Mesendoderm (in vitro differentiated cells): Measurements from ENCODE around the gene TOMT.

ENCODE experiments used
- DNase-seq: peaks from one replicate; pipeline ENCODE4 v3.0.0; 2013
- H2AK5ac ChIP-seq: 2 replicates; pipeline ENCODE4 v1.6.1; 2013; ENCODE audit warnings: low read length, inconsistent platforms
- H2BK120ac ChIP-seq: 2 replicates; pipeline ENCODE4 v1.6.1; 2013; ENCODE audit warnings: low read depth, mild to moderate bottlenecking, low read length, moderate library complexity, mixed read lengths
- H2BK15ac ChIP-seq: replicated peaks from 2 replicates; pipeline ENCODE4 v1.6.1; 2013; ENCODE audit warnings: low read depth, mild to moderate bottlenecking, moderate library complexity
- H2BK5ac ChIP-seq: 2 replicates; pipeline ENCODE4 v1.6.1; 2013; ENCODE audit warnings: low read length, inconsistent platforms
- H3K18ac ChIP-seq: 2 replicates; pipeline ENCODE4 v1.6.1; 2013; ENCODE audit warnings: mild to moderate bottlenecking, low read length, mixed read lengths
- H3K23ac ChIP-seq: one replicate; pipeline ENCODE4 v1.6.1; 2013; ENCODE audit warnings: low read length
- H3K27ac ChIP-seq: 2 replicates; pipeline ENCODE4 v1.5.1; 2013; ENCODE audit warnings: low read depth, mild to moderate bottlenecking, inconsistent platforms, low read length, moderate library complexity
- H3K27me3 ChIP-seq: 2 replicates; pipeline ENCODE4 v1.6.1; 2013; ENCODE audit warnings: low read length, control low read depth, mild to moderate bottlenecking, inconsistent platforms; ENCODE audit not compliant: insufficient read depth, poor library complexity
- H3K36me3 ChIP-seq: 2 replicates; pipeline ENCODE4 v1.6.1; 2013; ENCODE audit warnings: low read length, inconsistent platforms; ENCODE audit not compliant: control insufficient read depth, insufficient read depth
- H3K4ac ChIP-seq: one replicate; pipeline ENCODE4 v1.6.1; 2013; ENCODE audit warnings: low read depth, mild to moderate bottlenecking, low read length, moderate library complexity
- H3K4me1 ChIP-seq: 2 replicates; pipeline ENCODE4 v1.6.1; 2013; ENCODE audit warnings: low read depth, low read length, inconsistent platforms; ENCODE audit not compliant: control insufficient read depth
- H3K4me2 ChIP-seq: 2 replicates; pipeline ENCODE4 v1.6.1; 2013; ENCODE audit warnings: low read length
- H3K4me3 ChIP-seq: 2 replicates; pipeline ENCODE4 v1.5.1; 2013; ENCODE audit warnings: mild to moderate bottlenecking, low read length
- H3K56ac ChIP-seq: one replicate; pipeline ENCODE4 v1.6.1; 2013; ENCODE audit warnings: low read length
- H3K79me1 ChIP-seq: 2 replicates; pipeline ENCODE4 v1.6.1; 2013; ENCODE audit warnings: low read length, inconsistent platforms
- H3K79me2 ChIP-seq: 2 replicates; pipeline ENCODE4 v1.6.1; 2013; ENCODE audit warnings: mild to moderate bottlenecking, low read length; ENCODE audit not compliant: control insufficient read depth, insufficient read depth
- H3K9ac ChIP-seq: 2 replicates; pipeline ENCODE4 v1.6.1; 2013; ENCODE audit warnings: low read length, inconsistent platforms
- H4K5ac ChIP-seq: one replicate; pipeline ENCODE4 v1.6.1; 2013; ENCODE audit warnings: low read length
- H4K8ac ChIP-seq: one replicate; pipeline ENCODE4 v1.6.1; 2013; ENCODE audit warnings: low read depth, mild to moderate bottlenecking, control low read depth, low read length, moderate library complexity
- WGBS: extraction: QIAGEN DNeasy Blood & Tissue Kit; methylation state at CpG from one replicate; pipeline ENCODE4 v1.1.7; 2013; ENCODE audit warnings: low lambda C conversion rate, missing lambda C conversion rate; ENCODE audit not compliant: insufficient coverage; ENCODE audit errors: extremely low coverage; 5-methylcytosine and 5-hydroxymethylcytosine counted together

The TOMT gene

DNA sequence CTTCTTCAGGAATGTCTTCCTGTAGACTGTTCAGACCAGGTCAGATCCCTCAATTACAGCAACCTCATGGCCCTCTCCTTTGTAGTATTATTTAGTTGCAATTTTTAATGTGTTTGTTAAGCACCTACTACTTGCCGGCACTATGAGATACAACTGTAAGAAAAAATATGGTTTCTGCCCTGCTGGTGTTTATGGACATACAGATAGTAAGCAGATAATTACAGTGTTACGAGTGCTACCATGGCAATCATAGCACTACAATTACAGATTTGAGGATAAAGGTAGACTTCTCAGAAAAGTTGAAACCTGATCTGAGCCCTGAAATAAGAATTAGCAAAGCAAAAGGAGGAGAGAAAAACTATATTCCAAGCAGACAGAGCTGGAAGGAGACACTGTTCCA, 22.3 kb upstream of the TOMT start:
- H3K23ac ChIP-seq = no peak overlapping the region
- peaks cover 16% of the 10 kb centered on the region for H3K79me2 ChIP-seq
- H3K27me3 ChIP-seq = no peaks in the 10 kb centered on the region
- WGBS = no CpG with 5 or more reads among the region's 2 CpGs
- no peak for DNase-seq
- H3K79me1 ChIP-seq = peaks cover 3% of the 10 kb centered on the region
- H2BK5ac ChIP-seq = no peak overlapping the region
- H3K9ac ChIP-seq = no peak overlapping the region
- no peaks in the 10 kb centered on the region for H3K4me1 ChIP-seq
- H3K4me3 ChIP-seq = no peak overlapping the region
- no peak overlapping the region for H3K27ac ChIP-seq
- no peak overlapping the region for H3K4ac ChIP-seq
- no peak overlapping the region for H4K8ac ChIP-seq
- H3K56ac ChIP-seq = no peak overlapping the region
- no peak overlapping the region for H4K5ac ChIP-seq
- H2BK15ac ChIP-seq = no peak overlapping the region
- no peak overlapping the region for H2AK5ac ChIP-seq
- no peak overlapping the region for H3K18ac ChIP-seq
- no peak overlapping the region for H3K4me2 ChIP-seq
- H2BK120ac ChIP-seq = no peak overlapping the region
- H3K36me3 ChIP-seq = no peaks in the 10 kb centered on the region

DNA sequence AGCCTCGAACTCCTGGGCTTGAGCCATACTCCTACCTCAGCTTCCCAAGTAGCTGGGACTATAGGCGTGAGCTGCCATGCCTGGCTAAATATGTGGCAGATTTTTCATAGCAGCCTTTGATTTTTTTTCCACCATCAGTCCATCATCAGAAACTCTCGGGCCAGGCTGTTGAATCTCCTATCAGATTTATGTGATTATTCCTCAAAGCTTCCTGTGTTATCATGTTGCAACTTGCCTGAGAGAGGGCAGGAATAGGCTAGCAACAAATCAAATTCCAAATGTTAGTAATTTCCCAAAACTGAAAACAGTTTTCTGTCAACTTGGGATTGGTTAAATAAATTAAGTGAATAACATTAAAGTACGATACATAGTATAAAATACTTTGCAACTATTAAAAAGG, 21.6 kb upstream of the TOMT start:
- peaks cover 3% of the 10 kb centered on the region for H3K79me1 ChIP-seq
- H3K9ac ChIP-seq = no peak overlapping the region
- no peak for DNase-seq

DNA sequence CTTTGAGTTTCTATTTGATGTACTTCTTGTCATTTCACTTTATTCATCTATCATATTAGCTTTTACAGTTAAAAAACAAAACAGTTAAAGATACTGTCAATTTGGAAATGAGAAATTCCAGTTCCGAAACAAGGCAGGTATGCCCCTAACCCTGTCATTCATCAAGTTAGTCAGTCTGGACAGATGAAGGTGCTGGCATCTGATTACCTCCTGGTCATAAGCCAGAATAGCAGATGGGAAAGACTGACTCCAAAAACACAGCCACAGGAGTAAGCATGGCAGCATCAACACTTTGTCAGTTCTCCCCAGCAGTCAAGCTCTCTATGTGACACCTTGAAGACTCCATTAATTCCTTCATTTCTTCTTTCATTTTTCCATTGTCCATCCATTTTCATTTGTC, 20.8 kb upstream of the TOMT start:
- Histone ChIP-seq H3K79me2 (peaks cover under 1% of the 10 kb centered on the region), H2BK5ac (no peak overlapping the region), H3K27me3 (no peaks in the 10 kb centered on the region), H2BK120ac (no peak overlapping the region), H3K4ac (no peak overlapping the region), H3K56ac (no peak overlapping the region), H3K27ac (no peak overlapping the region), H3K9ac (no peak overlapping the region), H3K36me3 (no peaks in the 10 kb centered on the region), H3K23ac (no peak overlapping the region), H4K8ac (no peak overlapping the region), H4K5ac (no peak overlapping the region), H3K79me1 (no peaks in the 10 kb centered on the region), H2BK15ac (no peak overlapping the region), H3K4me2 (no peak overlapping the region), H3K4me3 (no peak overlapping the region), H3K4me1 (peaks cover 4% of the 10 kb centered on the region), H3K18ac (no peak overlapping the region), H2AK5ac (no peak overlapping the region)
- no CpG with 5 or more reads among the region's 1 CpG for WGBS
- no peak for DNase-seq

More for the DNA sequence above, 21.6 kb upstream of the TOMT start:
- H3K18ac ChIP-seq = no peak overlapping the region
- no peak overlapping the region for H3K4ac ChIP-seq
- H3K79me2 ChIP-seq = peaks cover 9% of the 10 kb centered on the region
- H3K4me3 ChIP-seq = no peak overlapping the region
- H4K5ac ChIP-seq = no peak overlapping the region
- no peak overlapping the region for H3K4me2 ChIP-seq
- H2BK15ac ChIP-seq = no peak overlapping the region
- no peaks in the 10 kb centered on the region for H3K27me3 ChIP-seq
- H2AK5ac ChIP-seq = no peak overlapping the region
- no peak overlapping the region for H3K56ac ChIP-seq
- no peak overlapping the region for H3K27ac ChIP-seq
- peaks cover 4% of the 10 kb centered on the region for H3K4me1 ChIP-seq
- no peak overlapping the region for H3K23ac ChIP-seq
- no peaks in the 10 kb centered on the region for H3K36me3 ChIP-seq
- WGBS = no CpG with 5 or more reads among the region's 4 CpGs
- no peak overlapping the region for H2BK120ac ChIP-seq
- no peak overlapping the region for H2BK5ac ChIP-seq
- no peak overlapping the region for H4K8ac ChIP-seq

DNA sequence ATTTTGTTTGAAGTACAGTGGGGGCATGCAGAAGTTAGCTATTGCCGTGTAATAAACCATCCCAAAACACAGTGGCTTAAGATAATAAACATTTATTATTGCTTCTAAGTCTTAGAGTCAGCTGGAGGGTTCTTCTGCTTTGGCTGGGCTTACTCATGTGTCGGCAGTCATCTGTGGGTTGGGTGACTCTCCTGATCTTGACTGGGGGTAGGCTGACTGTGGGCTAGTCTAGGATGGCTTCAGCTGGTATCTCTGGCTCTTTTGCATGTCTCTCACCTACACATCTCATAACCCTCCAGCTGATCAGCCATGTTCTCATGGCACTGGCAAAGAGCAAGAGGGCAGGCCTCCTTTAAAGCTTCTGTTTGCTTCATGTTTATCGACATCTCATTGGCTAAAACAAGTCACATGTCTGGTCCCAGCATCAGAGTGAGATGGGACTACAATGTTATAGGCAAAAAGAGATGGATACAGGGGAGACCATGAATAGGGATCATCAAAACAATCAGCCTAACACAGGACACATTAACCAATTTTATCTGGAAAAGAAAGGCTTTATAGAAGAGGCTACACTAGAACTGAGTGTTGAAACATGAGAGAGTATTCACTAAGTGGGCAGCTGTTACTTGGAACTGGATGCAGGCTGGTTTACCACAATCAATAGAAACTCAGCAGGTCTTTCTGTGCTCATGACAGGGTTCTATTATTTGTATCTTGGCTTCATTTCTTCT, 19.9 kb upstream of the TOMT start:
- Histone ChIP-seq H3K79me1 (no peaks in the 10 kb centered on the region), H3K18ac (no peak overlapping the region), H4K5ac (no peak overlapping the region), H3K4me3 (no peak overlapping the region), H3K27me3 (no peaks in the 10 kb centered on the region), H2BK120ac (no peak overlapping the region), H2BK15ac (no peak overlapping the region), H3K79me2 (no peaks in the 10 kb centered on the region), H3K23ac (no peak overlapping the region), H3K4ac (no peak overlapping the region), H3K9ac (no peak overlapping the region), H2BK5ac (no peak overlapping the region), H3K27ac (no peak overlapping the region), H3K4me2 (no peak overlapping the region), H3K36me3 (no peaks in the 10 kb centered on the region), H2AK5ac (no peak overlapping the region), H3K56ac (no peak overlapping the region), H4K8ac (no peak overlapping the region), H3K4me1 (peaks cover 4% of the 10 kb centered on the region)
- whole genome bisulfite sequencing = no CpG with 5 or more reads among the region's 3 CpGs
- peak; percentile 70 for DNase-seq

DNA sequence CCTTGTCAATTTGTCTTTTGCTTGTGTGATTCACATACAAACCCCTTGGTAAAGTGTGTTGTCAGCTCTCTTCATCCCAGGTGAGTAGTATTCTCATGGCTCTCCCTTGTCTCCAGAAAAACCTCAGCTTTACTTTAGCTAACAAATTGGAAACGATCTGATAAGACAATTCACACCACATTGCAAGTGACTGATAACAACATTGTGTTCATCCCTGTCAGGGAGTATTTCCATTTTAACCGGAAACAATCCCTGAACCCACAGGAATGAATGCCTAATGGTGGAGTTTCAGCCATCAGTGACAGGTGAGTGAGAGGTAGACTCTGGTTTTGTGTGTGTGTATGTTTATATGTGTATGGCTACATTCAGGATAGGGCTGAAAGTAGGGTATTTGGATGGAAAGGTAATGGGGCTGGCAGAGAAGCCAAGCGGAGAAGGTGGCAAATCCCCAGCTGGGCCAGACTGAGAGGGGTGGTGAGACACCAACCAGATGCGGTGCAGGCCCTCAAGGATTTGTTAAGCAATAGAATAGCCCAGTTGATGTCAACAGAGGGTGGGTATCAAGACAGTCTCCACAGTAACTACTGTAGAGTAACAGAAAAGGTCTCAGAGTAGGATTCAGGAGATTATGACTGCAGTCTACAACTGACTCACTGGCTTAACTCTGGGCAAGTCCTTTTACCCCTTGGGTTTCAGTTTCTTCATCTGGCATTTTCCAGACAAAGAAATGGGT, 17.5 kb upstream of the TOMT start:
- Histone ChIP-seq H3K23ac (no peak overlapping the region), H4K8ac (no peak overlapping the region), H2BK15ac (no peak overlapping the region), H2AK5ac (no peak overlapping the region), H3K4me3 (no peak overlapping the region), H2BK120ac (no peak overlapping the region), H3K27ac (peak overlapping the region; percentile 5), H3K9ac (no peak overlapping the region), H2BK5ac (no peak overlapping the region), H3K79me1 (no peaks in the 10 kb centered on the region), H3K4me1 (peaks cover 6% of the 10 kb centered on the region), H3K27me3 (no peaks in the 10 kb centered on the region), H3K79me2 (no peaks in the 10 kb centered on the region), H3K56ac (no peak overlapping the region), H3K4ac (no peak overlapping the region), H3K36me3 (no peaks in the 10 kb centered on the region), H4K5ac (no peak overlapping the region), H3K18ac (no peak overlapping the region), H3K4me2 (no peak overlapping the region)
- WGBS = no CpG with 5 or more reads among the region's 4 CpGs
- peak; percentile 93 for DNase-seq
